ENCODE data around the gene PRKAR2B.

DNA sequence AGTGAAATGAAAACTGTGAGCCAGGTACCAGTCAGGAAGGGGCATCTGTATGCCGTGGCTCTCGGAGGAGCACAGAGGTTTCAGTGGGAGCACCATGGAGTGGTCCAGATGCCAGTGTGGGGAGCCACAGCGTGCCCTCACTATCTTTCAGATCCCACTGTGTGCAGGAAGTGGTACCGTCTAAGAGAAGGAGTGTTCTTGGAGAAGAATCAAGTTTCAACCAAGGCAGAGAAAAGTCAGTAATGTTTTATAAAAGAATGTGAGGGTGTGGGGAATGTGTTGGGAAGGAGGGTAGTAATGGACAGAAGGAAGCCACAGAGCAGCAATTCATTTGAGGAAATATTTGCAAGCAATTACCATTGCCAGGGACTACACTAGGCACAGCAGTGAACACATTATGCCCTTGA, 35.6 kb downstream of the PRKAR2B start:
- no peak for TF ChIP-seq POLR2A (IDR thresholded peaks at IDR 0.05)
- TF ChIP-seq, protein P1, sequence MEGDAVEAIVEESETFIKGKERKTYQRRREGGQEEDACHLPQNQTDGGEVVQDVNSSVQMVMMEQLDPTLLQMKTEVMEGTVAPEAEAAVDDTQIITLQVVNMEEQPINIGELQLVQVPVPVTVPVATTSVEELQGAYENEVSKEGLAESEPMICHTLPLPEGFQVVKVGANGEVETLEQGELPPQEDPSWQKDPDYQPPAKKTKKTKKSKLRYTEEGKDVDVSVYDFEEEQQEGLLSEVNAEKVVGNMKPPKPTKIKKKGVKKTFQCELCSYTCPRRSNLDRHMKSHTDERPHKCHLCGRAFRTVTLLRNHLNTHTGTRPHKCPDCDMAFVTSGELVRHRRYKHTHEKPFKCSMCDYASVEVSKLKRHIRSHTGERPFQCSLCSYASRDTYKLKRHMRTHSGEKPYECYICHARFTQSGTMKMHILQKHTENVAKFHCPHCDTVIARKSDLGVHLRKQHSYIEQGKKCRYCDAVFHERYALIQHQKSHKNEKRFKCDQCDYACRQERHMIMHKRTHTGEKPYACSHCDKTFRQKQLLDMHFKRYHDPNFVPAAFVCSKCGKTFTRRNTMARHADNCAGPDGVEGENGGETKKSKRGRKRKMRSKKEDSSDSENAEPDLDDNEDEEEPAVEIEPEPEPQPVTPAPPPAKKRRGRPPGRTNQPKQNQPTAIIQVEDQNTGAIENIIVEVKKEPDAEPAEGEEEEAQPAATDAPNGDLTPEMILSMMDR (IDR thresholded peaks at IDR 0.05): no peak

Measured in Peyer's patch (tissue), 4 donors.